Measurements from ENCODE around the gene BAIAP2. TPM values are rescaled to one million over a fixed set of nuclear protein-coding genes. Genes with fewer than 3 reads are reported as not detected.

BAIAP2 gene
- total and polyA plus RNA-seq, 2 of the 13 experiments (the other 11 are each of a cell fraction or from before 2014, with no cell fraction given) = 22.5 to 24.0 TPM

- TF ChIP-seq ZNF713 (CRISPR knock-in tag; IDR thresholded peaks at IDR 0.05) (0 out of 2 replicates have a peak, but pooled peaks have one; percentile 56), ESRRA (CRISPR knock-in tag; IDR thresholded peaks at IDR 0.05; ENCODE audit: low read depth) (peak; percentile 40; the same call in 1 of the 2 replicates), ZSCAN29 (CRISPR knock-in tag; conservative IDR thresholded peaks at IDR 0.05) (no peak), HOXA3 (CRISPR knock-in tag; IDR thresholded peaks at IDR 0.05) (peak; percentile 38), ZNF296 (CRISPR knock-in tag; conservative IDR thresholded peaks at IDR 0.05) (no peak), MEIS2 (CRISPR knock-in tag; IDR thresholded peaks at IDR 0.05) (no peak), ZNF225 (CRISPR knock-in tag; IDR thresholded peaks at IDR 0.05) (no peak), HNF4A (CRISPR knock-in tag; IDR thresholded peaks at IDR 0.05) (0 out of 2 replicates have a peak, but pooled peaks have one; percentile 9), ZNF552 (CRISPR knock-in tag; IDR thresholded peaks at IDR 0.05; ENCODE audit: borderline replicate concordance) (no peak), PHF8 (CRISPR knock-in tag; IDR thresholded peaks at IDR 0.05) (no peak), ZNF207 (IDR thresholded peaks at IDR 0.05; ENCODE audit: borderline replicate concordance) (no peak), SOX5 (CRISPR knock-in tag; IDR thresholded peaks at IDR 0.05; ENCODE audit: borderline replicate concordance) (no peak), TARDBP (CRISPR knock-in tag; IDR thresholded peaks at IDR 0.05) (no peak), FOXO4 (CRISPR knock-in tag; conservative IDR thresholded peaks at IDR 0.05) (0 out of 2 replicates have a peak, but pooled peaks have one; percentile 50), AHR (CRISPR knock-in tag; IDR thresholded peaks at IDR 0.05) (no peak), ZNF274 (CRISPR knock-in tag; IDR thresholded peaks at IDR 0.05) (peak; percentile 13; the same call in 1 of the 2 replicates), ZNF256 (CRISPR knock-in tag; conservative IDR thresholded peaks at IDR 0.05) (no peak), ATF2 (CRISPR knock-in tag; IDR thresholded peaks at IDR 0.05) (no peak), NR0B2 (CRISPR knock-in tag; IDR thresholded peaks at IDR 0.05) (0 out of 2 replicates have a peak, but pooled peaks have one; percentile 63), PHB2 (IDR thresholded peaks at IDR 0.05; ENCODE audit: partially characterized antibody) (no peak), BCL3 (CRISPR knock-in tag; IDR thresholded peaks at IDR 0.05) (0 out of 2 replicates have a peak, but pooled peaks have one; percentile 37), ZNF788 (CRISPR knock-in tag; IDR thresholded peaks at IDR 0.05; ENCODE audit: borderline replicate concordance) (0 out of 2 replicates have a peak, but pooled peaks have one; percentile 12), SP4 (CRISPR knock-in tag; IDR thresholded peaks at IDR 0.05) (no peak), GABPB1 (CRISPR knock-in tag; IDR thresholded peaks at IDR 0.05) (peak; percentile 11; the same call in 1 of the 2 replicates)
Observed at GRCh38 chr17:81081222-81082176, 46.5 kb downstream of the BAIAP2 start (continued).
